B cell (primary cell): ENCODE data around the gene ERP44.
"Not testable (repeated sequence)": the region's sequence is repeated elsewhere in the genome, so short reads cannot be mapped to it uniquely, and the experiment has no call there.

Experiments
- CTCF ChIP-seq: fragments of 200-600 bp; IDR thresholded peaks from one replicate; pipeline ENCODE4 v1.8.0; 2022; ENCODE audit warnings: antibody characterized with exemption, mild to moderate bottlenecking
- EZH2 ChIP-seq: IDR thresholded peaks from 2 replicates; pipeline ENCODE4 v1.6.1; 2012; ENCODE audit warnings: borderline replicate concordance, low read depth, mild to moderate bottlenecking, moderate library complexity, low read length; ENCODE audit not compliant: insufficient read depth, poor library complexity, severe bottlenecking

- not testable (repeated sequence) for TF ChIP-seq CTCF, EZH2
Observed at GRCh38 chr9:100145167-100145934, 46.6 kb upstream of the ERP44 start.
